Measurements from ENCODE around the gene GTPBP3.

DNA sequence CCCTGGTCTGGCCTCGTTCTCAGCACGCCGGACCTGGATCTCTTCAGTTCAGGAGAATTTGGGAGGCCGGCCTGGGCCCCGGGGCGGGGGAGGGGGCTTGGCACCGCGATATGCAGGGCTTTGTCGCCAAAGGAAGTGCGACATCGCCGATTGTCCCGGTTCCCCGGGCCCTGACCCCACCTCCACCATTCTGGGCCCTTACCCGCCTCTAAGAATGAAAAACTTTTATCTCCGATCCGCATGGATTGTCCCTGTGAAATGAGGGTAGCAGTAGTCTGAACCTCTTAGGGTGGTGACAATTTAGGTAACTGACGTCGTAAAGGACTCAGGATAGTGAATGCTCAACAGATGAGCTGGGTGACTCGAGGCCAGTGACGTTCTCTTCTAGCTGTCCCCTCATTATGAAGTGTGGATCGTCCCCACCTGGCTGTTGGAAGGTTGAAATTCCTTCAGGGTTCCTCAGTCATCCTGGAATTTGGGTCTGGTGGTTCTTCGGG is 27.3 kb upstream of the GTPBP3 start:
- TF ChIP-seq EP300 (IDR thresholded peaks at IDR 0.05; ENCODE audit: low read depth in 2 of 2, low read length in 2 of 2) (no peak), EP300 (CRISPR knock-in tag; IDR thresholded peaks at IDR 0.05; ENCODE audit: borderline replicate concordance) (no peak), ZBTB3 (CRISPR knock-in tag; IDR thresholded peaks at IDR 0.05; ENCODE audit: borderline replicate concordance, low read depth) (no peak), HBP1 (CRISPR knock-in tag; IDR thresholded peaks at IDR 0.05; ENCODE audit: low read depth) (no peak), PBX3 (CRISPR knock-in tag; IDR thresholded peaks at IDR 0.05; ENCODE audit: borderline replicate concordance) (no peak), CBFB (CRISPR knock-in tag; IDR thresholded peaks at IDR 0.05) (no peak), SMARCC2 (IDR thresholded peaks at IDR 0.05) (no peak), CTCF (CRISPR knock-in tag; IDR thresholded peaks at IDR 0.05) (no peak), ZNF577 (CRISPR knock-in tag; IDR thresholded peaks at IDR 0.05; ENCODE audit: borderline replicate concordance, low read depth) (no peak), EZH2 (conservative IDR thresholded peaks at IDR 0.05; ENCODE audit: low read depth, low read length) (no peak), JUNB (CRISPR knock-in tag; IDR thresholded peaks at IDR 0.05; ENCODE audit: borderline replicate concordance) (no peak)
